Effector memory CD4-positive, alpha-beta T cell (primary cell): ENCODE measurements around the gene BMI1.

Experiments
- DNase-seq, 3 donors: peaks; one replicate each; pipeline ENCODE4 v3.0.0-alpha.2; 2020
- H3K27ac ChIP-seq: 2 replicates; pipeline ENCODE4 v1.7.0; 2013; ENCODE audit warnings: mild to moderate bottlenecking, low read length, moderate library complexity; ENCODE audit not compliant: insufficient read depth, poor library complexity, severe bottlenecking
- H3K27me3 ChIP-seq: replicated peaks from 2 replicates; pipeline ENCODE4 v1.7.0; 2013; ENCODE audit warnings: mild to moderate bottlenecking, low read length; ENCODE audit not compliant: insufficient read depth, control insufficient read depth, poor library complexity, severe bottlenecking
- H3K36me3 ChIP-seq: 2 replicates; pipeline ENCODE4 v1.7.0; 2013; ENCODE audit warnings: mild to moderate bottlenecking, low read length, moderate library complexity; ENCODE audit not compliant: control insufficient read depth, insufficient read depth
- H3K4me1 ChIP-seq: 2 replicates; pipeline ENCODE4 v1.7.0; 2013; ENCODE audit warnings: low read length, mild to moderate bottlenecking; ENCODE audit not compliant: control insufficient read depth, insufficient read depth, poor library complexity, severe bottlenecking
- H3K4me3 ChIP-seq: 2 replicates; pipeline ENCODE4 v1.7.0; 2013; ENCODE audit warnings: low read length, low read depth, mild to moderate bottlenecking; ENCODE audit not compliant: insufficient read depth, poor library complexity, severe bottlenecking
- H3K9me3 ChIP-seq: 2 replicates; pipeline ENCODE4 v1.7.0; 2013; ENCODE audit warnings: mild to moderate bottlenecking, low read length, moderate library complexity; ENCODE audit not compliant: control insufficient read depth

The BMI1 gene

DNA sequence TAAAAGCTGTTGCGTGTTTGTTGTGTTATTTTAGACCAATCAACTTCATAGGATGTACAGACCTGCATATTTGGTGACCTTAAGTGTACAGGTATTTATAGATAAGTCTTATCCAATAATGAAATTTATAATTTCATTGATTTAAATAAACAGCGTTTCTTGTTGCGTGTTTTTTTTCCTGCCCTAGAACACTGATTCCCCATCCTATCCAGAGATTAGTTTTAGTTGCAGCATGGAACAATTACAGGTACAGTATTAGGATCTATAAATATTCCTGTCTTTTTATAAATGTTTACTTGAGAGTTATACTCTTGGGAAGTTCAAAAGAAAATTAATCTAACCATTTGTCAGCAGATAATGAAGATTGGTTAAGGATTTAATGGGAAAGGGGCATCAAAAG is 2.1 kb upstream of the BMI1 start:
- Histone ChIP-seq H3K9me3 (no peaks in the 10 kb centered on the region), H3K4me3 (no peak overlapping the region), H3K36me3 (no peaks in the 10 kb centered on the region), H3K4me1 (peaks cover 8% of the 10 kb centered on the region), H3K27ac (no peak overlapping the region), H3K27me3 (peaks cover 15% of the 10 kb centered on the region)
- no peak for DNase-seq

DNA sequence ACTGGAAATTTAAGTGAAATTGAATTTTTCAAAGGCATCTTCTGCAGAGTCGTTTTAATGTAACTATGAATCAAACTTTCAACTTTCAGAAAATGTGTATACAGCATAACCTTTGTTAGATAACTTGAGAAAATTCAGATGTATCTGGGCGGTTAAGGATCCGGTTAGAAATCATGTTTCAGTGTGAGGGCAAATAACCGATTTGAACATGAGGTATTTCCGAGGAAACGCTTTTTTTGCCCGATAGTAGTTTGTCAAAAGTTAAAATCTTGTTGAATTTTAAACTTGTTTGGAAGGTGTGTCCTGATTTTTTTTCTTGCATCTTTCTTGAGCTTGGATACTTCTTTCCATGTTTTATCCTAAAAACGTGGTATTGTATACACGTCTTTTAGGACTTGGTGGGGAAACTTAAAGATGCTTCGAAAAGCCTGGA is 1.3 kb upstream of the BMI1 start:
- Histone ChIP-seq H3K9me3 (no peaks in the 10 kb centered on the region), H3K4me1 (peaks cover 15% of the 10 kb centered on the region), H3K4me3 (peak overlapping the region; percentile 41), H3K27ac (no peak overlapping the region), H3K27me3 (peaks cover 15% of the 10 kb centered on the region), H3K36me3 (no peaks in the 10 kb centered on the region)
- DNase-seq: no peak

DNA sequence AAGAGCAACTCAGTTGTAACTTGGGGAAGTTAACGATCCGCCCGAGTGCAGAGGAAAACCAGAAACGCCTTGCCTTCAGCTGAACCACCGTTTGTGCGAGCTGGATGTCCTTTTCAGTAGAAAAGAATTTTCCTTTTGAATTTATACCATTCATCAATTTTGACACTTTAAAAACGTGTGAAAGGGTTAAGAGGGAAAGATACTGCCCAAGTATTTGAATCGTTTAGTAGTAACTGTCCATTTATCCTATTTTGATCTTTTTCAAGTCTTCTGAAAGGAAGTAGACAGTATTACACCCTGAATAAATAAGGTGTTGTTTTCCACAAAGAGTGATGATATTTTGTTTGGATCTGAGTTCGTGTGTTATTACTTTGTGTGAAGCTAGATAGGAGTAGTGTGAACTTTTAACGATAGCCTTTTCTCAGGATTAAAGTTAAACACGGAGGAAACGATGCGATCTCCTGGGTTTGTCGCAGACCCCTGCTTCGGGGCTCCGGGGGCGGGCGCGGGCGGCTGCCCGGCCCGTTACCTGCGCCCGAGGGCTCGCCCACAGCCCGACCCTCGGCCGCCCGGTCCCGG is 830 bp upstream of the BMI1 start:
- peak overlapping the region; percentile 27 for H3K27ac ChIP-seq
- peaks cover 16% of the 10 kb centered on the region for H3K4me1 ChIP-seq
- no peaks in the 10 kb centered on the region for H3K9me3 ChIP-seq
- peaks cover 15% of the 10 kb centered on the region for H3K27me3 ChIP-seq
- no peaks in the 10 kb centered on the region for H3K36me3 ChIP-seq
- no peak for DNase-seq
- H3K4me3 ChIP-seq: peak overlapping the region; percentile 41

DNA sequence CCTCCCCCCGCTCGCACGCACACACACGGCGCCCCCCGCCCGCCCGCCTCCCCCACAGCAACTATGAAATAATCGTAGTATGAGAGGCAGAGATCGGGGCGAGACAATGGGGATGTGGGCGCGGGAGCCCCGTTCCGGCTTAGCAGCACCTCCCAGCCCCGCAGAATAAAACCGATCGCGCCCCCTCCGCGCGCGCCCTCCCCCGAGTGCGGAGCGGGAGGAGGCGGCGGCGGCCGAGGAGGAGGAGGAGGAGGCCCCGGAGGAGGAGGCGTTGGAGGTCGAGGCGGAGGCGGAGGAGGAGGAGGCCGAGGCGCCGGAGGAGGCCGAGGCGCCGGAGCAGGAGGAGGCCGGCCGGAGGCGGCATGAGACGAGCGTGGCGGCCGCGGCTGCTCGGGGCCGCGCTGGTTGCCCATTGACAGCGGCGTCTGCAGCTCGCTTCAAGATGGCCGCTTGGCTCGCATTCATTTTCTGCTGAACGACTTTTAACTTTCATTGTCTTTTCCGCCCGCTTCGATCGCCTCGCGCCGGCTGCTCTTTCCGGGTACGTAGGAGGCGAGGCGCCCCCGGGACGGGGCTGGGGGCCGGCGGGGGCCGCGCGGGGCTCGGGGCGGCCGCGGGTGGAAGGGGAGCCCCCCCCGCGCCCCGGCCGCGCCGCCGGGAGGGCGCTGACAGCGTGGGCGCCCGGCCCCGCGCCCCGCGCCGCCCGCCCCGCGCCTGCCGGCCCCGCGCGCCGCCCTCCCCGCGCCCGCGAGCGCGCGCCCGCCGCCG is 441 bp downstream of the BMI1 start:
- peak; percentile 47 to 49 (median 47) for DNase-seq
- Histone ChIP-seq H3K4me1 (peaks cover 19% of the 10 kb centered on the region), H3K27me3 (peaks cover 15% of the 10 kb centered on the region), H3K36me3 (no peaks in the 10 kb centered on the region), H3K4me3 (peak overlapping the region; percentile 95), H3K27ac (peak overlapping the region; percentile 77), H3K9me3 (no peaks in the 10 kb centered on the region)

DNA sequence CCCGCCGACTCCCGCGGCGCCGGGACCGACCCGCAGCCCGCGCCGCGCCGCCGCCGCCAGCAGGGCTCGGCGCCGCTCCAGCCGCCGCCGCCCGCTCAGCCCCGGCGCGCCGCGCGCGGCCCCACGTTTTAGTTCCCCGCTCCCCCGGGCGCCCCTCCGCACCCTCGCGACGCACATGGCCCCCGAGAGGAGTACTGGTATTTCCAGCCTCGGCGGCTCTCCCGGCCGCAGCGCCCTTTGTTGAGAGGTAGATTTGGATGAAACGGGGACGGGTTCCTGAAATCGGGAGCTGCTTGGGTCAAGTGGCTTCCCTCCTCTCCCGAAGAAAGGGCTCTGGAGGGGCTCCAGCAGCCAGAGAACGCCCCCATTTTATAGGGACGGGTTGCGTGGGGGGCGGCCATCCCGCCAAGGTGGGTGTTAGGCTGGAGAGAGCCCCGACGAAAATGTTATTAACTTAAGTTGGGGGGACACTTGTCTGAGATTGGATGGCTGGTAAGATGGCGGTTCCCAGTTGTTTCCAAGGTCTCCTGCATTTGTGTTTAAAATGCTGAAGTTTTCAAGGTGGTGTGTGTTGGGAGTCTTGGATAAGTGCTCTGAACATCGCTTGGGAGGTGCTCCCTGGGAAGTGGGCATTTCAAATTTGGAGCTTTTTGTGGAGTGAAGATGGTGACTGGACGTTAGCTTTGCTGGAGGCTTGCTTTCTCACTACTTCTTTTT is 1.2 kb downstream of the BMI1 start:
- DNase-seq: peak in 1 of 3 donors; percentile 5
- no peaks in the 10 kb centered on the region for H3K36me3 ChIP-seq
- peak overlapping the region; percentile 66 for H3K4me3 ChIP-seq
- H3K27ac ChIP-seq: peak overlapping the region; percentile 49
- H3K27me3 ChIP-seq: peaks cover 15% of the 10 kb centered on the region
- peaks cover 21% of the 10 kb centered on the region for H3K4me1 ChIP-seq
- no peaks in the 10 kb centered on the region for H3K9me3 ChIP-seq

DNA sequence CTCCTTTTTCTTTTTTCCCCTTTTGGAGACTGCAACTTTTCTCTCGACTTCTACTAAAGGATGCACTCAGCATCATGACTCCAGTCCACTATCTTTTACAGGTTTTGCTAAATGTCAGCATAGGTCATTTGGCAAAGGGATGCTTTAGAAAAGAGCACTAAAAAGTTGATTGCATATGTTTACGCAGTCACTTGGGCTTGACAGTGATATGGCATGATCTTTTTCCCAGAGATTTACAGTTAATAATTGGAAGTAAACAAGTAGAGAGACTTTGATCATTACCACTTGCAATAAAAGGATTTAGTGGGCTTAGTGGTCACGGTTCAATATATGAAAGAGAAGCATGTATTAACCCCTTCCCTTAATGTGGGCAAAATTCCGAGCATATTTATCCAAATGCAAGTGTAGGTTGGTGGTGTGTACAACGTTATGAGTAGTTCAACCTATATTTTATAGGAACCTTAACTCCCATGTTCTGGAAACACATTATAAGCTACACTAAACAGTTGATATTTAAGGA is 1.8 kb downstream of the BMI1 start:
- H3K9me3 ChIP-seq: no peaks in the 10 kb centered on the region
- no peak for DNase-seq
- peak overlapping the region; percentile 66 for H3K4me3 ChIP-seq
- H3K4me1 ChIP-seq: peaks cover 21% of the 10 kb centered on the region
- H3K27ac ChIP-seq: no peak overlapping the region
- no peaks in the 10 kb centered on the region for H3K36me3 ChIP-seq
- H3K27me3 ChIP-seq: peaks cover 15% of the 10 kb centered on the region

DNA sequence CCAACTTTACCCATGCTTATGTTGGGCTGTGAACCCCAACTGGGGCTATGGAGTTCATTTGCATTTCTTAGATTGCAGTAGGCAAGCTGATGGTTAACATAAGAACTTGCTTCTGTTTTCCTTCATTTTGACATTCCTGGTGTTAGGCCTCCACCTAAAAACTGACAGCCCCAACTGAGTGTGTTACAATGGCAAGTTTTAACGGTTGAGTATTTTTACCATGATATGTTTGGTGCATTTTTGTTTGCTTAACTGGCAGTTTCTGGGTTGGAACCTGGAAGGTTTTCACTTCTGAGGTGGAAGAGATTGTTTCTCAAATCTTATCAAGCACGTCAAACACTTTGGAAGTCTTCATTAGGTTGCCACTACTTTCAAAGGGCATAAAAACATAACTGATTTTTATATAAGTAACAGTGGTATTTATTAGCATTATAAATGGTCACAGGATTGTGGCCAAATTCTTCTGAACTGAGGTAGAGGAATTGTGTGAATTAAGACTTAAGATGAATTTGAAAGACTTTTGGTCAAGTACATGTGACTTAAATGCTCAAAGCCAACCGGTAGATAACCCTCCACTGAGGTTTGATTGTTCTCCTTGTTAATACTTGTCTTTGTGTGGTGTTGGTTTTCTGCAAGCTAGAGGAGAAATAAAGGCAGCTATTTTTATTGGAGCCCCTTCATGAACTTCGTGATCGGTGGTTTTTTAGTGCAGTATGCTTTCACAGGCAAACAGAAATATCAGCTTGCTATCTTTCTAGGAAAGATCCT is 2.8 kb downstream of the BMI1 start:
- DNase-seq: no peak
- Histone ChIP-seq H3K9me3 (no peaks in the 10 kb centered on the region), H3K4me1 (peaks cover 21% of the 10 kb centered on the region), H3K4me3 (no peak overlapping the region), H3K36me3 (peaks cover 3% of the 10 kb centered on the region), H3K27ac (no peak overlapping the region), H3K27me3 (peaks cover 13% of the 10 kb centered on the region)

DNA sequence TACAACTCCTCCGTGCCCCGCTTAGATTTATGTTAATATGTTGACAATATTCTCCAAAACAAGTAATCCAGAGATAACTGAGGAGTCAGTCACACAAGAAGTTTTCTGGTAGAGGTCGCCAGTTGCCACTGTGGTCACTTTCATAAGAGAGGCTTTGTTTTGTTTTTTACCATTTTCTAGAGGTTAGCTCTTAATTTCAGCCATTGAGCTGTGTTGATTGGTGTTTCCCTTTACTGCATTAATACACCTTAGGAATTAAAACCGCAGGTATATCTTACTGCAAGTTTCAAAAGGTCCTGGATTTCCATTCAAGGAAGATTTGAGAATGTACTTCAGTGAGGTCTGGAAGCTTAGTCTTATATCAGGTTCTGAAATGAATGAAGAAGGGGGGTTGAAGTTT is 3.5 kb downstream of the BMI1 start:
- H3K9me3 ChIP-seq: no peaks in the 10 kb centered on the region
- peaks cover 21% of the 10 kb centered on the region for H3K4me1 ChIP-seq
- peaks cover 10% of the 10 kb centered on the region for H3K36me3 ChIP-seq
- peaks cover 10% of the 10 kb centered on the region for H3K27me3 ChIP-seq
- peak overlapping the region; percentile 49 for H3K27ac ChIP-seq
- DNase-seq: no peak
- H3K4me3 ChIP-seq: peak overlapping the region; percentile 65

DNA sequence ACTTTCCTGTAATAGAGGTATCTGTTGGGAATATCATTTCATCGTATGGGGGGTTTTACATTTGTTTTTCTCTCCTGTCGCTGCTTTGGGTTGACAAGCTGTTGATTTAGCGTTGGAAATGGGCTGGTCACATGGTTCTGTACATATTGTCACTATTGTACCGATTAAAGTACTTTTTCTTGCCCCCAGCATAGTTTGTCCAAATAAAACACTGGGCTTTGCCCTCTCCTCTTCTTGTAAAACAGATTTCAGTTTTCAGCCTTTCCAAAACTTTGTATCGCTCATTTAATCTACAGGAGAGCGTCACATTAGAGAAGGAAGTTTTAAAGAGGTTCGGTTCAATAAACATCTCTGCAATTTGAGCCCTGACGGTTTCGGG is 4.0 kb downstream of the BMI1 start:
- Histone ChIP-seq H3K36me3 (peaks cover 13% of the 10 kb centered on the region), H3K27me3 (peaks cover 10% of the 10 kb centered on the region), H3K27ac (peak overlapping the region; percentile 49), H3K9me3 (no peaks in the 10 kb centered on the region), H3K4me1 (peaks cover 20% of the 10 kb centered on the region), H3K4me3 (peak overlapping the region; percentile 65)
- no peak for DNase-seq
